HepG2 (cell line): ENCODE measurements around the gene SUPT4H1. TPM values are rescaled to one million over a fixed set of nuclear protein-coding genes. Genes with fewer than 3 reads are reported as not detected.

Source experiments
- ATAC-seq: fragments of 200-7000 bp; cut with Tn5 transposase; 3 replicates; pipeline ENCODE4 v1.9.1; 2020; ENCODE audit warnings: mild to moderate bottlenecking, moderate library complexity
- BruUV-seq: library from RNA; stranded (reverse); fragments of 400-500 nt; replicated peaks from 2 replicates; lab custom pipeline; 2021; lab: Mats Ljungman, UMichigan
- CTCF ChIA-PET: fragments of 300-600 bp; formaldehyde crosslinking; extraction: SDS; loops from one replicate; lab custom pipeline; 2021; ENCODE audit warnings: low total read pairs, inconsistent platforms, low intra/inter-chr PET ratio; lab: Yijun Ruan, JAX
- POLR2A ChIA-PET: fragments of 350-600 bp; sonication (Branson Sonifier 250); formaldehyde crosslinking; loops from one replicate; lab custom pipeline; 2020; ENCODE audit warnings: antibody characterized with exemption, inconsistent platforms; lab: Yijun Ruan, JAX
- DNase-seq: peaks from one replicate; pipeline ENCODE4 v3.0.0-alpha.2; 2015; ENCODE audit warnings: low spot score
- FAIRE-seq: peaks from 3 replicates; lab custom pipeline; 2011; peaks lifted over from hg19 to GRCh38; lab: Jason Lieb, UNC
- H2AFZ ChIP-seq: one replicate; pipeline ENCODE4 v1.6.1; 2011; ENCODE audit warnings: low read length, inconsistent platforms
- H3K27ac ChIP-seq: fragments of 300-600 bp; 3 replicates; pipeline ENCODE4 v1.8.0; 2011; ENCODE audit warnings: mixed run types, mild to moderate bottlenecking, mixed read lengths, low read length, inconsistent platforms; ENCODE audit not compliant: insufficient read depth; ENCODE audit errors: extremely low read length
- H3K27me3 ChIP-seq, 2 experiments: fragments of 200-600 bp in 1 of 2; 2 replicates in 1 of 2; 3 replicates in 1 of 2; pipeline versions ENCODE4 v1.6.0 to v1.8.0; 2011; ENCODE audit warnings: low read length in 2 of 2, mild to moderate bottlenecking in 2 of 2, moderate library complexity in 2 of 2, inconsistent platforms in 1 of 2; ENCODE audit not compliant: insufficient read depth in 2 of 2, control insufficient read depth in 1 of 2
- H3K36me3 ChIP-seq, 2 experiments: fragments of 200-600 bp in 1 of 2; replicated peaks in 1 of 2; 2 replicates in 1 of 2; 3 replicates in 1 of 2; pipeline versions ENCODE4 v1.5.1 to v1.8.0; 2011; ENCODE audit warnings: low read length in 2 of 2, inconsistent platforms in 1 of 2; ENCODE audit not compliant: insufficient read depth in 2 of 2, control insufficient read depth in 1 of 2
- H3K4me1 ChIP-seq: 2 replicates; pipeline ENCODE4 v1.5.1; 2012; ENCODE audit warnings: low read length, inconsistent platforms; ENCODE audit not compliant: insufficient read depth
- H3K4me2 ChIP-seq: 2 replicates; pipeline ENCODE4 v1.6.0; 2011; ENCODE audit warnings: low read depth, low read length, inconsistent platforms
- H3K4me3 ChIP-seq, 3 experiments: fragments of 200-600 bp in 1 of 3; sonication (generic), shearing (Covaris generic) in 1 of 3; replicated peaks in 1 of 3; 2 replicates each; pipeline ENCODE4 v1.5.1; 2011 to 2016; ENCODE audit warnings: low read length in 3 of 3, inconsistent platforms in 2 of 3, low read depth in 2 of 3, mild to moderate bottlenecking in 2 of 3, control low read depth in 1 of 3, mixed read lengths in 1 of 3; ENCODE audit not compliant: insufficient read depth in 1 of 3
- H3K79me2 ChIP-seq: one replicate; pipeline ENCODE4 v1.6.1; 2011; ENCODE audit warnings: low read length, inconsistent platforms; ENCODE audit not compliant: insufficient read depth
- H3K9ac ChIP-seq: 2 replicates; pipeline ENCODE4 v1.6.0; 2011; ENCODE audit warnings: mild to moderate bottlenecking, low read depth, low read length, inconsistent platforms; ENCODE audit not compliant: insufficient read depth
- H3K9me3 ChIP-seq: 2 replicates; pipeline ENCODE4 v1.5.1; 2012; ENCODE audit warnings: mild to moderate bottlenecking, low read length
- H4K20me1 ChIP-seq: 2 replicates; pipeline ENCODE4 v1.6.0; 2011; ENCODE audit warnings: inconsistent platforms, mild to moderate bottlenecking, low read length, moderate library complexity; ENCODE audit not compliant: insufficient read depth
- MAFF ChIP-seq: IDR thresholded peaks from 2 replicates; pipeline ENCODE4 v1.6.1; 2011; ENCODE audit warnings: low read depth, low read length, improper control_type of control experiment
- PHF21A ChIP-seq: sonication (generic); formaldehyde crosslinking; IDR thresholded peaks from 2 replicates; pipeline ENCODE4 v1.5.0; 2020; ENCODE audit warnings: mild to moderate bottlenecking, missing genetic modification reagents
- POLR2AphosphoS5 ChIP-seq: IDR thresholded peaks from 2 replicates; pipeline ENCODE4 v1.6.1; 2012; ENCODE audit warnings: low read depth, low read length
- RBM22 ChIP-seq: fragments of 200-400 bp; formaldehyde crosslinking; optimal IDR thresholded peaks from 2 replicates; pipeline ENCODE3; 2017; ENCODE audit warnings: mild to moderate bottlenecking, low read length, moderate library complexity
- ZEB1 ChIP-seq: IDR thresholded peaks from 2 replicates; pipeline ENCODE4 v1.6.1; 2012; ENCODE audit warnings: mild to moderate bottlenecking, low read depth, inconsistent platforms; ENCODE audit not compliant: insufficient replicate concordance
- WGBS: methylation state at CpG from one replicate; pipeline ENCODE4 v1.1.6; 2017; ENCODE audit warnings: low lambda C conversion rate; 5-methylcytosine and 5-hydroxymethylcytosine counted together
- in situ Hi-C: cut with HindIII; loops from 2 replicates; pipeline ENCODE4 v1.10.0; 2017; ENCODE audit warnings: low pct_unique_long_range_greater_than_20kb; ENCODE audit not compliant: extremely low pct_ligation_motif_present
- intact Hi-C: fragments of 100-400 bp; cut with micrococcal nuclease; formaldehyde crosslinking; loops from one replicate; pipeline ENCODE4 v1.10.0; 2022; ENCODE audit not compliant: unreplicated experiment
- polyA plus RNA-seq, 8 experiments: library from polyadenylated mRNA; depleted of rRNA in 3 of 8; stranded (reverse) in 7 of 8; unstranded in 1 of 8; fragments of >200 nt; fragmentation: Illumina TruSeq in 4 of 8; extraction: Trizol in 4 of 8; gene quantifications; 2 replicates each; pipeline versions ENCODE4 v1.2.1 to v1.2.3, GENCODE V29; 2011 to 2016; ENCODE audit warnings: low read depth in 4 of 8, missing spikeins in 1 of 8, mixed read lengths in 1 of 8; ENCODE audit not compliant: insufficient read depth in 1 of 8
- total RNA-seq, 5 experiments: library from RNA; depleted of rRNA; stranded (reverse); fragments of >200 nt; fragmentation: Illumina TruSeq; extraction: Trizol; gene quantifications; 2 replicates each; pipeline ENCODE4 v1.2.3, GENCODE V29; 2016; ENCODE audit warnings: low read depth in 1 of 5
- TF ChIP-seq, protein P1 (sequence below): sonication (generic); formaldehyde crosslinking; IDR thresholded peaks from 2 replicates; pipeline ENCODE4 v1.5.0; 2020; ENCODE audit warnings: missing genetic modification reagents
- TF ChIP-seq, protein P2 (sequence below): sonication (generic); formaldehyde crosslinking; IDR thresholded peaks from 2 replicates; pipeline ENCODE4 v1.5.1; 2020; ENCODE audit warnings: missing genetic modification reagents, mild to moderate bottlenecking, borderline replicate concordance

SUPT4H1 gene
- total and polyA plus RNA-seq, 2 of the 13 experiments (the other 11 are each of a cell fraction or from before 2014, with no cell fraction given): 155 to 244 TPM

DNA sequence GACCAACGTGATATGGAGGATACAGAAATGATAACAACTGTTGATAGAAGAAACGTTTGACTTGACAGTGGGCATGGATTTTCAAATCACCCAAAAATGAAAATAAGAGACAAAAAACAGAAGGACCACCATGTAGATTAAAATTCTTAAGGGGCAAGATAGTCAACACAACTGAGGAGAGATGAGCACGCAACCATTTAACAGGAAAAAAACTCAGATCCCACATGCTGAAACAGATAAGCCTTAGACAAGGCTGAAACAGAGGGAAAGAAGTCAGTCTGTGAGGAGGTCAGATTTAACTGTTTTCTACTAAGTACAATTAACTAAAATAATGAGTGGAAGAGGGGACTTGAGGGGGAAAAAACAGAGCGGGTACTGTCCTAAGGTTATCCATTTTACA is 44.2 kb upstream of the SUPT4H1 start:
- no peaks in the 10 kb centered on the region for H3K9me3 ChIP-seq
- TF ChIP-seq POLR2AphosphoS5: peak; percentile 21; the same call in 1 of the 2 replicates
- TF ChIP-seq RBM22: peak; percentile 96
- no peak for TF ChIP-seq ZEB1
- TF ChIP-seq PHF21A (CRISPR knock-in tag): no peak
- TF ChIP-seq, protein P1, sequence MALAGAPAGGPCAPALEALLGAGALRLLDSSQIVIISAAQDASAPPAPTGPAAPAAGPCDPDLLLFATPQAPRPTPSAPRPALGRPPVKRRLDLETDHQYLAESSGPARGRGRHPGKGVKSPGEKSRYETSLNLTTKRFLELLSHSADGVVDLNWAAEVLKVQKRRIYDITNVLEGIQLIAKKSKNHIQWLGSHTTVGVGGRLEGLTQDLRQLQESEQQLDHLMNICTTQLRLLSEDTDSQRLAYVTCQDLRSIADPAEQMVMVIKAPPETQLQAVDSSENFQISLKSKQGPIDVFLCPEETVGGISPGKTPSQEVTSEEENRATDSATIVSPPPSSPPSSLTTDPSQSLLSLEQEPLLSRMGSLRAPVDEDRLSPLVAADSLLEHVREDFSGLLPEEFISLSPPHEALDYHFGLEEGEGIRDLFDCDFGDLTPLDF (CRISPR knock-in tag): no peak
- TF ChIP-seq MAFF: no peak
- TF ChIP-seq, protein P2, sequence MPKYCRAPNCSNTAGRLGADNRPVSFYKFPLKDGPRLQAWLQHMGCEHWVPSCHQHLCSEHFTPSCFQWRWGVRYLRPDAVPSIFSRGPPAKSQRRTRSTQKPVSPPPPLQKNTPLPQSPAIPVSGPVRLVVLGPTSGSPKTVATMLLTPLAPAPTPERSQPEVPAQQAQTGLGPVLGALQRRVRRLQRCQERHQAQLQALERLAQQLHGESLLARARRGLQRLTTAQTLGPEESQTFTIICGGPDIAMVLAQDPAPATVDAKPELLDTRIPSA (CRISPR knock-in tag): no peak
- TF ChIP-seq, all 625 proteins: peak for 2
- peak overlapping the region; percentile 70 for H3K4me2 ChIP-seq
- no peaks in the 10 kb centered on the region for H3K27me3 ChIP-seq
- ChIA-PET POLR2A (interaction anchor here (1.0 to 4.7 kb wide), 7 partner anchors 9 to 32 kb away, joined by 3 to 81 read pairs (median 8); partner anchors contain the start of gene RNF43), CTCF (no interaction called here)
- no peak for ATAC-seq
- 79% methylated on average over 4 of the region's 4 CpGs for WGBS
- H3K79me2 ChIP-seq: peaks cover 95% of the 10 kb centered on the region
- FAIRE-seq: no peak
- H4K20me1 ChIP-seq: no peaks in the 10 kb centered on the region; the same call in 1 of the 2 replicates
- in situ Hi-C loops: no loop called here
- peaks cover 97% of the 10 kb centered on the region for H3K4me1 ChIP-seq
- H2AFZ ChIP-seq: no peak overlapping the region
- no TSS peak for BruUV-seq
- H3K9ac ChIP-seq: 0 out of 2 replicates have a peak overlapping the region, but pooled peaks have one; percentile 21
- no peak overlapping the region for H3K4me3 ChIP-seq
- intact Hi-C loops: no loop called here
- peaks cover 3 to 28% of the 10 kb centered on the region in 2 experiments; a peak in 4 of 5 replicates for H3K36me3 ChIP-seq
- H3K27ac ChIP-seq: peak overlapping the region; percentile 75
- DNase-seq: no peak
